Measurements from ENCODE around the gene UBE3C.
"Not testable (repeated sequence)": the region's sequence is repeated elsewhere in the genome, so short reads cannot be mapped to it uniquely, and the experiment has no call there.

UBE3C gene

DNA sequence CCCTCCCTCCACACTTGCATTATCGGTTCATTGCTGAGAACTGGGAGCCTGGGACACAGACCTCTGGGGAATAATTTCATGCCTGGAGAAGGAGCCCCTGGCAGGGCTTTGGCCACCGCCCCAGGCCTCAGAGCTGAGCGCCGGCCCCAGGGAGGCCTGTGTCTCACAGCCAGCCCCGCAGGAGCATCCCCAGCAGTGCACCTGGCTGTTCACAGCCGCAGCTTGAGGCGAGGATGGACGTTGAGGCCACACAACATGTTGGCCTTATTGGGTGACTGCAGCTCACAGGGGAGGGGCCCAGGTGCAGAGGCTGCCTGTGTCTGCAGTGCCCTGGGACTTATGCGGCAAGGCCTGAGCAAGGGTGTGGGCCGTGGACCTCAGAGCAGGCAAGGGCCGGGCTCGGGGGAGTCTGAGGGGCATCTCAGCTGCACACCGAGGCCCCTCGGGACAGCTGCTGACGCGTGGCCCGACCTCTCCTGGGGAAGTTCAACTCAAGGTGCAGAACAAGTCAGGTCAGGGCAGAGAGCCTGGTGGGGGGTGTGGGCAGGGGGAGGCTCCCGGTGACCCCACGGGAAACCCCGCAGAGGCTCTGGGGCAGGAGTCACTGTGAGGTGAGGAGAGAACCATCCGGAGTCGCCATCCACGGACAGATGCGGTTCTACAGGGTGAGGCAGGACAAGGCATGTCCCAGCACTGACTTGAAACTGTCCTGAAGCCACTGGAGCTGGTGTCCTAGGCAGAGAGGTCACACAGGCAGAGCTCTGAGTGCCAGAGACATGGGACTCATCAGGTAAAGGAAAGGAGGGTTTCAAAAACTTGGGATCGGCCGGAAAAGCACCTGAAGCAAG lies 13.1 kb upstream of the UBE3C start:
- no peak overlapping the region for H3K4me3 ChIP-seq (ENCODE audit: low read depth, low read length)
- DNase-seq (ENCODE audit: low read depth): no peak
- TF ChIP-seq POLR2A (IDR thresholded peaks at IDR 0.05; ENCODE audit: extremely low read depth, insufficient read length): no peak
- TF ChIP-seq, protein P1, sequence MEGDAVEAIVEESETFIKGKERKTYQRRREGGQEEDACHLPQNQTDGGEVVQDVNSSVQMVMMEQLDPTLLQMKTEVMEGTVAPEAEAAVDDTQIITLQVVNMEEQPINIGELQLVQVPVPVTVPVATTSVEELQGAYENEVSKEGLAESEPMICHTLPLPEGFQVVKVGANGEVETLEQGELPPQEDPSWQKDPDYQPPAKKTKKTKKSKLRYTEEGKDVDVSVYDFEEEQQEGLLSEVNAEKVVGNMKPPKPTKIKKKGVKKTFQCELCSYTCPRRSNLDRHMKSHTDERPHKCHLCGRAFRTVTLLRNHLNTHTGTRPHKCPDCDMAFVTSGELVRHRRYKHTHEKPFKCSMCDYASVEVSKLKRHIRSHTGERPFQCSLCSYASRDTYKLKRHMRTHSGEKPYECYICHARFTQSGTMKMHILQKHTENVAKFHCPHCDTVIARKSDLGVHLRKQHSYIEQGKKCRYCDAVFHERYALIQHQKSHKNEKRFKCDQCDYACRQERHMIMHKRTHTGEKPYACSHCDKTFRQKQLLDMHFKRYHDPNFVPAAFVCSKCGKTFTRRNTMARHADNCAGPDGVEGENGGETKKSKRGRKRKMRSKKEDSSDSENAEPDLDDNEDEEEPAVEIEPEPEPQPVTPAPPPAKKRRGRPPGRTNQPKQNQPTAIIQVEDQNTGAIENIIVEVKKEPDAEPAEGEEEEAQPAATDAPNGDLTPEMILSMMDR (IDR thresholded peaks at IDR 0.05; ENCODE audit: low read depth, low read length): no peak
- no peak for TF ChIP-seq MYC (IDR thresholded peaks at IDR 0.05; ENCODE audit: low read depth, low read length)
- TF ChIP-seq, protein P2, sequence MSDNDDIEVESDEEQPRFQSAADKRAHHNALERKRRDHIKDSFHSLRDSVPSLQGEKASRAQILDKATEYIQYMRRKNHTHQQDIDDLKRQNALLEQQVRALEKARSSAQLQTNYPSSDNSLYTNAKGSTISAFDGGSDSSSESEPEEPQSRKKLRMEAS (IDR thresholded peaks at IDR 0.05; ENCODE audit: low read depth, low read length): no peak

DNA sequence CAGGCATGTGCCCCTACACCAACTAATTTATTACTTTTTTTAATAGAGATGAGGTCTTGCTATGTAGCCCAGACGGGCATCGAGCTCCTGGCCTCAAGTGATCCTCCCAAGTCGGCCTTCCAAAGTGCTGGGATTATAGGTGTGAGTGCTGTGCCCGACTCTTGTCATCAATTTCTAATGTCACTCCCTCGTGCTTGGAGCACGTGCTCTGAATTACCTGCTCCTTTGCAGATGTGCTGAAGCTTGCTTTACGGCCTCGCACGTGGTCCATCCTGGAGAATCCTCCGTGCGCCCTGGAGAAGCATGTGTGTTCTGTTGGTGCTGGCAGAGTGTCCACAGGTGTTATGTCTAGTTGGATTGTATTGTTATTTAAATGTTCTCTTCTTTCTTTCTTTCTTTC lies 11.8 kb upstream of the UBE3C start:
- DNase-seq (ENCODE audit: low read depth): no peak
- no peak overlapping the region for H3K4me3 ChIP-seq (ENCODE audit: low read depth, low read length)
- TF ChIP-seq MYC (IDR thresholded peaks at IDR 0.05; ENCODE audit: low read depth, low read length): no peak
- TF ChIP-seq POLR2A (IDR thresholded peaks at IDR 0.05; ENCODE audit: extremely low read depth, insufficient read length): no peak
- TF ChIP-seq, protein P2 (IDR thresholded peaks at IDR 0.05; ENCODE audit: low read depth, low read length): no peak
- TF ChIP-seq, protein P1 (IDR thresholded peaks at IDR 0.05; ENCODE audit: low read depth, low read length): no peak

DNA sequence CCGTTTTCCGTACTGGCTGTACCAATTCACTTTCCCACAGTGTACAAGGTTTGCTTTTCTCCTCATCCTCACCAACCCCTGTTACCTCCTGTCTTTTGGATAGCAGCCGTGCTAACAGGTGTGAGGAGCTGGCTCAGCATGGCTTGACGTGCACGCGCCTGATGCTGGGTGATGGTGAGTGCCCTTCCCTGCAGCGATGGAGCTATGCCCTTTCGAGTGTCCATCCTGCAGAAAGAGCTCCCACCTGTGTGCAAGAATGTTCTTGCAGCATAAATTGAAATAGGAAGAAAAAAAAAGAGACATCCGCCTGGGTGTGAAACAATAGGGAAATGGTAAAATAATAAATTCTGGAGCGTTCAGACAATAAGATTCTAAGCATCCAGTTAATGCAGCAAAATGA lies 9.5 kb upstream of the UBE3C start:
- TF ChIP-seq POLR2A (IDR thresholded peaks at IDR 0.05; ENCODE audit: extremely low read depth, insufficient read length) (no peak), MYC (IDR thresholded peaks at IDR 0.05; ENCODE audit: low read depth, low read length) (no peak)
- TF ChIP-seq, protein P2 (IDR thresholded peaks at IDR 0.05; ENCODE audit: low read depth, low read length): no peak
- TF ChIP-seq, protein P1 (IDR thresholded peaks at IDR 0.05; ENCODE audit: low read depth, low read length): no peak
- DNase-seq (ENCODE audit: low read depth): no peak
- H3K4me3 ChIP-seq (ENCODE audit: low read depth, low read length): no peak overlapping the region

DNA sequence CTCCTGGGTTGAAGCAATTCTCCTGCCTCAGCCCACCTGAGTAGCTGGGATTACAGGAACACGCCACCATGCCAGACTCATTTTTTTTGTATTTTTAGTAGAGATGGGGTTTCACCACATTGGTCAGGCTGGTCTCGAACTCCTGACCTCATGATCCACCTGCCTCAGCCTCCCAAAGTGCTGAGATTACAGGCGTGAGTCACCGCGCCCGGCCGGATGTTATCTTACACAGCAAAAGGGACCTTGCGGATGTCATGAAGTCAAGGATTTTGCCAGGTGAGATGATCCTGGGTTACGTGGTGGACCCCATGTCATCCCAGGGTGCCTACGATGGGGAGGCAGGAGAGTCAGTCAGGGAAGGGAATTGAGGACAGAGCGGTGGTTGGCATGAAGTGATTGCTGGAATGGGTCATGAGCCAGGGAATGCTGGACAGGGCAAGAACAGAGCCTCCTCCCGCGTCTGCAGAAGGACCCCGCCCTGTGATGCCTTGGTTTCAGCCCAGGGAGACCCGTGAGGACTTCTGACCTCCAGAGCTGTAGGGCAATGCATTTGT lies 8.7 kb upstream of the UBE3C start:
- H3K4me3 ChIP-seq (ENCODE audit: low read depth, low read length): no peak overlapping the region
- DNase-seq (ENCODE audit: low read depth): no peak
- TF ChIP-seq, protein P2 (IDR thresholded peaks at IDR 0.05; ENCODE audit: low read depth, low read length): no peak
- no peak for TF ChIP-seq MYC (IDR thresholded peaks at IDR 0.05; ENCODE audit: low read depth, low read length)
- no peak for TF ChIP-seq POLR2A (IDR thresholded peaks at IDR 0.05; ENCODE audit: extremely low read depth, insufficient read length)
- TF ChIP-seq, protein P1 (IDR thresholded peaks at IDR 0.05; ENCODE audit: low read depth, low read length): no peak

DNA sequence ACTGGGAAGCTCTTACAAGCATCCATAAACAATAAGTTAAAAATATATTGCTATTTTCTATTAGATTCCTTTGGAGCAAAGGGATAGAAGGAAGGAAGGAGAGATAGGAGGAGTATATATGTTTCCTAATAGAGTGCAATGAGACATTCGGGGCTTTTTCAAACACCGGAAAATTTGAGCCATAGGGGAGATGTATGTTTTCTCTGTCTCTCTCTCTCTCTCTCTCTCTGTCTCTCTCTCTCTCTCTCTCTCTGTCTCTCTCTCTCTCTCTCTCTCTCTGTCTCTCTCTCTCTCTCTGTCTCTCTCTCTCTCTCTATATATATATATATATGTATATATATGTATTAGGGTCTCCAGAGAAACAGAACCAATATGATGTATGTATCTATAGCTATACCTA lies 7.9 kb upstream of the UBE3C start:
- H3K4me3 ChIP-seq (ENCODE audit: low read depth, low read length); DNase-seq (ENCODE audit: low read depth): not testable (repeated sequence)

DNA sequence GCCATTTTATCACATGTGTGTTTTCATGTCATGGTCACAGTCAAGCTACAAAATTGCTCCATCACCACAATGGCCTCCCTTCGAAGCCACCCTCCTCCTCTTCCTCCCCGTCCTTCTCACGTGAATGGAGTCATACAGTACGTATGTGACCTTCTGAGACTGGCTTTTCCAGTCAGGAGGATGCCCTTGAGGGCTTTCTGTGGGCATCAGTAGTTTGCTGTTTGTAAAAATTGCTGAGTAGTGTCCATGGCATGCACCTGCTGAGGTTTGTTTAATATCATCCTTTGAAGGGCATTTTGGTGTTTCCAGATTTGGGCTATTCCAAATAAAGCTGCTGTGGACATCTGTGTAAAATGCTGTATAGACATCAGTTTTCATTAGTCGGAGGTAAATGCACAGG lies 5.9 kb upstream of the UBE3C start:
- no peak for DNase-seq (ENCODE audit: low read depth)
- TF ChIP-seq POLR2A (IDR thresholded peaks at IDR 0.05; ENCODE audit: extremely low read depth, insufficient read length) (no peak), MYC (IDR thresholded peaks at IDR 0.05; ENCODE audit: low read depth, low read length) (no peak)
- TF ChIP-seq, protein P2 (IDR thresholded peaks at IDR 0.05; ENCODE audit: low read depth, low read length): no peak
- TF ChIP-seq, protein P1 (IDR thresholded peaks at IDR 0.05; ENCODE audit: low read depth, low read length): no peak
- no peak overlapping the region for H3K4me3 ChIP-seq (ENCODE audit: low read depth, low read length)
